Trophoblast cell (in vitro differentiated cells and primary cell): ENCODE data around the gene TUFT1.

Source experiments
- DNase-seq, 2 donors: peaks; one replicate each; pipeline ENCODE4 v3.0.0-alpha.2; 2016
- H2AFZ ChIP-seq: 2 replicates; pipeline ENCODE4 v1.6.1; 2013; ENCODE audit warnings: low read length, moderate library complexity, mild to moderate bottlenecking; ENCODE audit not compliant: insufficient read depth, poor library complexity
- H2AK5ac ChIP-seq: 2 replicates; pipeline ENCODE4 v1.6.1; 2013; ENCODE audit warnings: mild to moderate bottlenecking, low read length
- H2BK120ac ChIP-seq: 2 replicates; pipeline ENCODE4 v1.6.1; 2013; ENCODE audit warnings: low read length, mild to moderate bottlenecking, moderate library complexity; ENCODE audit not compliant: insufficient read depth, poor library complexity
- H2BK12ac ChIP-seq: 2 replicates; pipeline ENCODE4 v1.6.1; 2013; ENCODE audit warnings: mild to moderate bottlenecking, low read length, moderate library complexity
- H2BK5ac ChIP-seq: 2 replicates; pipeline ENCODE4 v1.6.1; 2013; ENCODE audit warnings: low read length, low read depth, moderate library complexity, mild to moderate bottlenecking; ENCODE audit not compliant: poor library complexity
- H3K14ac ChIP-seq: 2 replicates; pipeline ENCODE4 v1.6.1; 2013; ENCODE audit warnings: mild to moderate bottlenecking, low read length
- H3K18ac ChIP-seq: 2 replicates; pipeline ENCODE4 v1.6.1; 2013; ENCODE audit warnings: mild to moderate bottlenecking, low read length
- H3K23ac ChIP-seq: 2 replicates; pipeline ENCODE4 v1.6.1; 2013; ENCODE audit warnings: low read length
- H3K27ac ChIP-seq: 2 replicates; pipeline ENCODE4 v1.5.1; 2013; ENCODE audit warnings: low read depth, mild to moderate bottlenecking, inconsistent platforms, low read length, moderate library complexity
- H3K27me3 ChIP-seq: 2 replicates; pipeline ENCODE4 v1.6.1; 2013; ENCODE audit warnings: inconsistent platforms, mild to moderate bottlenecking, low read length, moderate library complexity; ENCODE audit not compliant: insufficient read depth
- H3K36me3 ChIP-seq, 2 experiments: 1 replicate in 1 of 2; 2 replicates in 1 of 2; pipeline ENCODE4 v1.6.1; 2013; ENCODE audit warnings: low read length in 2 of 2, mild to moderate bottlenecking in 2 of 2, moderate library complexity in 1 of 2; ENCODE audit not compliant: insufficient read depth in 2 of 2, control insufficient read depth in 1 of 2
- H3K4ac ChIP-seq: 2 replicates; pipeline ENCODE4 v1.6.1; 2013; ENCODE audit warnings: low read depth, mild to moderate bottlenecking, low read length, moderate library complexity
- H3K4me1 ChIP-seq, 2 experiments: 1 replicate in 1 of 2; 2 replicates in 1 of 2; pipeline ENCODE4 v1.6.1; 2013; ENCODE audit warnings: low read length in 2 of 2, mild to moderate bottlenecking in 2 of 2, moderate library complexity in 1 of 2; ENCODE audit not compliant: insufficient read depth in 2 of 2, control insufficient read depth in 1 of 2
- H3K4me2 ChIP-seq: 2 replicates; pipeline ENCODE4 v1.6.1; 2013; ENCODE audit warnings: inconsistent platforms, mild to moderate bottlenecking, low read length, moderate library complexity
- H3K4me3 ChIP-seq: 2 replicates; pipeline ENCODE4 v1.5.1; 2013; ENCODE audit warnings: mild to moderate bottlenecking, low read depth, low read length, inconsistent platforms
- H3K79me1 ChIP-seq: one replicate; pipeline ENCODE4 v1.6.1; 2013; ENCODE audit warnings: low read length
- H3K79me2 ChIP-seq: 2 replicates; pipeline ENCODE4 v1.6.1; 2013; ENCODE audit warnings: low read length, mild to moderate bottlenecking; ENCODE audit not compliant: control insufficient read depth, insufficient read depth, poor library complexity
- H3K9ac ChIP-seq: 2 replicates; pipeline ENCODE4 v1.6.1; 2013; ENCODE audit warnings: mild to moderate bottlenecking, low read length
- H3K9me3 ChIP-seq: 2 replicates; pipeline ENCODE4 v1.6.1; 2013; ENCODE audit warnings: low read depth, mild to moderate bottlenecking, control low read depth, inconsistent platforms, low read length; ENCODE audit not compliant: insufficient read depth
- H4K12ac ChIP-seq: 2 replicates; pipeline ENCODE4 v1.6.1; 2013; ENCODE audit warnings: low read depth, mild to moderate bottlenecking, low read length, moderate library complexity
- H4K8ac ChIP-seq: 2 replicates; pipeline ENCODE4 v1.6.1; 2013; ENCODE audit warnings: low read depth, mild to moderate bottlenecking, low read length, moderate library complexity
- H4K91ac ChIP-seq: one replicate; pipeline ENCODE4 v1.6.1; 2013; ENCODE audit warnings: low read depth, mild to moderate bottlenecking, low read length, moderate library complexity
- WGBS: extraction: QIAGEN DNeasy Blood & Tissue Kit; methylation state at CpG from one replicate; pipeline ENCODE4 v1.1.7; 2013; ENCODE audit warnings: missing lambda C conversion rate; ENCODE audit not compliant: insufficient read length, insufficient coverage; ENCODE audit errors: extremely low coverage; 5-methylcytosine and 5-hydroxymethylcytosine counted together

Gene TUFT1

DNA sequence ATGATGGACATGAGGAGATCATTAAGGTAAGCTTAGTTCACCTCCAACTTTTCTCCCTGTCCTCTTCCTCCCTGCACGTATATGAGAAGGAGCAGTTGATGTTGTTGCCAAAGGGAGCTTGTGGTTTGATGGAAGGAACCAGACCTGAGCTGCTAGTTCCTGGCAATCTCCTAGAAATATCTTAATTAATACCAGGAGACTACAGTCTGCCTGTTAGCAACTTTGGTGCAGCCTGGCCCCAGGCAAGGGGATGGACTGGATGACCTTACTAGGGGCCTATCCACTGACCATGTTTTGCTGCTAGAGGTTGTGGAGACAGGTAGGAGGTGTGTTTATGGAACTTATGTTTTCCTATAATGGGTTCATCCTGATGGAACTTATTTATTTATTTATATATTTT, 22.6 kb downstream of the TUFT1 start:
- H2BK12ac ChIP-seq, result no peak overlapping the region
- no peak overlapping the region for H4K91ac ChIP-seq
- no peak overlapping the region for H3K27ac ChIP-seq
- H4K8ac ChIP-seq, result no peak overlapping the region
- peaks cover 4% of the 10 kb centered on the region for H3K79me2 ChIP-seq
- no peak overlapping the region for H3K9ac ChIP-seq
- H3K9me3 ChIP-seq, result peaks cover 1% of the 10 kb centered on the region
- H2BK5ac ChIP-seq, result no peak overlapping the region
- no peak overlapping the region for H3K4me2 ChIP-seq
- H3K23ac ChIP-seq, result no peak overlapping the region
- H3K18ac ChIP-seq, result no peak overlapping the region
- peaks cover 7 to 16% of the 10 kb centered on the region in 2 experiments for H3K4me1 ChIP-seq
- no peak overlapping the region for H2BK120ac ChIP-seq
- H2AK5ac ChIP-seq, result no peak overlapping the region
- H3K27me3 ChIP-seq, result no peaks in the 10 kb centered on the region
- no CpG with 5 or more reads among the region's 1 CpG for WGBS
- H3K4ac ChIP-seq, result no peak overlapping the region
- peak in 1 of 2 donors; percentile 22 for DNase-seq
- H3K79me1 ChIP-seq, result no peaks in the 10 kb centered on the region
- no peak overlapping the region for H3K14ac ChIP-seq
- H3K36me3 ChIP-seq, result peaks cover 25 to 52% of the 10 kb centered on the region in 2 experiments
- no peak overlapping the region for H2AFZ ChIP-seq
- H4K12ac ChIP-seq, result no peak overlapping the region
- H3K4me3 ChIP-seq, result no peak overlapping the region

DNA sequence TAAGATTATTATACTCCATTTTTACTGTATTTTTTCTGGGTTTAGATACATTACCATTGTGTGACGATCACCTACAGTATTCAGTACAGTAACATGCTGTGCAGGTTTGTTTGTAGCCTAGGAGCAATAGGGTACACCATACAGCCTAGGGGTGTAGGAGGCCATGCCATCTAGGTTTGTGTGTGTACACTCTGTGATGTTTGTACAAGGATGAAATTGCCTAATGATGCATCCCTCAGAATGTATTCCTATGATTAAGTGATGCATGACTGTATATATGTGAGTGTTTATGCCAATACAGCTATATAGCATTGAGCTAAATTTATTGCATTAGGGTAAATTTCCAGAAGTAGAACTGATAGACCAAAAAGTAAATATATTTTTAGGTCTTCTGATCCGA, 23.3 kb downstream of the TUFT1 start:
- no peak overlapping the region for H3K23ac ChIP-seq
- no peak for DNase-seq
- H3K4me3 ChIP-seq, result no peak overlapping the region
- peaks cover 1% of the 10 kb centered on the region for H3K9me3 ChIP-seq
- H2BK12ac ChIP-seq, result no peak overlapping the region
- no peak overlapping the region for H4K91ac ChIP-seq
- no peak overlapping the region for H2BK5ac ChIP-seq
- H4K8ac ChIP-seq, result no peak overlapping the region
- H3K36me3 ChIP-seq, result peaks cover 25 to 53% of the 10 kb centered on the region in 2 experiments
- H4K12ac ChIP-seq, result no peak overlapping the region
- no peak overlapping the region for H3K27ac ChIP-seq
- H2BK120ac ChIP-seq, result no peak overlapping the region
- no peaks in the 10 kb centered on the region for H3K79me1 ChIP-seq
- H2AK5ac ChIP-seq, result no peak overlapping the region
- H2AFZ ChIP-seq, result no peak overlapping the region
- no peak overlapping the region for H3K18ac ChIP-seq
- H3K27me3 ChIP-seq, result no peaks in the 10 kb centered on the region
- WGBS, result no CpG with 5 or more reads among the region's 2 CpGs
- peaks cover 7 to 16% of the 10 kb centered on the region in 2 experiments for H3K4me1 ChIP-seq
- peaks cover 4% of the 10 kb centered on the region for H3K79me2 ChIP-seq
- H3K14ac ChIP-seq, result no peak overlapping the region
- no peak overlapping the region for H3K4ac ChIP-seq
- no peak overlapping the region for H3K4me2 ChIP-seq
- H3K9ac ChIP-seq, result no peak overlapping the region

DNA sequence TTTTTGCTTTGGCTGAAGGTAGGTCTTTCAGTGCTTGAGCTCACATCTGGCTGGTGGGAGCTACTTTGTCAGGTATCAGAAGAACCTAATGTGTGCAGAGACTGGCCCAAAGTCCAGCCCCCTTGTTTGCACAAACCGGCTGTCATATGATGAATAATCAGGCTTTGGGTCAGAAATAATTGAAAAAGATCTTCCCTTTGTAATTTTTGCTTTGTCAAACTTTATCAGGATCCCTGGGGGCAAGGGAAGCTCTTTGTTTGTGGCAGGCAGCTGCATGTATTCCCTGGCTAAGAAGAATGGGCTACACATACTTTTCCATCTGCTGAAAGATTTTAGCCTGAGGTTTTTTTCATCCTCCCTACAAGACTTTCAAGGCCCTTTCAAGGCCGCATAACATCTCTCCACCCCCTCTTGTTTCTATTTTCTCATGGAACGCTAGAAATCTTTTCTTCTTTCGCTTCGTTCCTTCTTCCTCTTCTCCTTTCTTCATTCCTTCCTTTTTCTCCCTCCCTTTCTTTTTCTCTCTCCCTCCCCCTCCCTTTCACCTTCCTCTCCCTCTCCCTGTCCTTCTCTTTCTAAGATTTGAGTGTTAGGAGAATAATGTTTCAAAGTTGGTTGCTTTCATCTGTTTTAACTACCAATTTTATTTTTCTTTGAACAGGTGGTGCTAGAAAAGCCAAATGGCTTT, 25.5 kb downstream of the TUFT1 start:
- Histone ChIP-seq H4K8ac (no peak overlapping the region), H4K12ac (no peak overlapping the region), H3K23ac (no peak overlapping the region), H3K36me3 (peaks cover 40 to 64% of the 10 kb centered on the region in 2 experiments), H3K27me3 (no peaks in the 10 kb centered on the region), H3K4ac (no peak overlapping the region), H2BK12ac (no peak overlapping the region), H2BK5ac (no peak overlapping the region), H3K79me2 (peaks cover 2% of the 10 kb centered on the region), H2BK120ac (no peak overlapping the region), H3K18ac (no peak overlapping the region), H3K27ac (no peak overlapping the region), H3K9ac (no peak overlapping the region), H2AK5ac (no peak overlapping the region), H3K9me3 (peaks cover 1% of the 10 kb centered on the region), H3K4me2 (no peak overlapping the region), H3K4me3 (no peak overlapping the region), H3K4me1 (peaks cover 7 to 16% of the 10 kb centered on the region in 2 experiments), H3K79me1 (no peaks in the 10 kb centered on the region), H2AFZ (no peak overlapping the region), H4K91ac (no peak overlapping the region), H3K14ac (no peak overlapping the region)
- no peak for DNase-seq
- WGBS, result 100% methylated on average over 2 of the region's 5 CpGs

DNA sequence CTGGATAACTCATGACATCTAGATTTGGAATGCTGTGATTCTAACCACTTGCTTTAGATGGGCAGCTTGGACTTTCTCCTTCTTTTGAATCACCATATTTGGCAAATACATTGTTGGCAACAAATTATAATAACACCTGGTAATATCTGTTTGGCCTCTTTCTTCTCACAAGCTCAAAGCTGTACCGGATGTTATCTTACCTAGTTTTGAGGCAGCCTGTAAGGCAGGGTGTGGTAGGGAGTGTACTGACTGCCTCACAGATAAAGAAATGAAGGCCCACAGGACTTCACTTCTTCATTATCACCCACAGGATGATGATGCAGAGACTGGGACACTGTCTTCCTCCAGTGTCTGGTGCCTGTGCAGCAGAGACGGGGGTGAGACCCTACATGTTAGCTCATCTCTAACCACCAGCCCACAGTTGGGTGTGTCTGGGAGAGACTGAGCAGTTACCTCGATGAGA, 28.5 kb downstream of the TUFT1 start:
- no peaks in the 10 kb centered on the region for H3K79me2 ChIP-seq
- H2AK5ac ChIP-seq, result no peak overlapping the region
- H3K4me2 ChIP-seq, result no peak overlapping the region
- H2BK5ac ChIP-seq, result no peak overlapping the region
- H3K14ac ChIP-seq, result no peak overlapping the region
- H3K4ac ChIP-seq, result no peak overlapping the region
- no peak overlapping the region for H2BK12ac ChIP-seq
- H3K36me3 ChIP-seq, result peaks cover 49 to 67% of the 10 kb centered on the region in 2 experiments
- H3K9me3 ChIP-seq, result peaks cover 1% of the 10 kb centered on the region
- no peak overlapping the region for H2AFZ ChIP-seq
- H3K4me1 ChIP-seq, result peaks cover 0 to 4% of the 10 kb centered on the region in 2 experiments
- H3K18ac ChIP-seq, result no peak overlapping the region
- no peak overlapping the region for H4K12ac ChIP-seq
- no peak overlapping the region for H4K91ac ChIP-seq
- H4K8ac ChIP-seq, result no peak overlapping the region
- no peak overlapping the region for H3K23ac ChIP-seq
- no peak overlapping the region for H3K9ac ChIP-seq
- H3K79me1 ChIP-seq, result no peaks in the 10 kb centered on the region
- no peak overlapping the region for H3K27ac ChIP-seq
- no peaks in the 10 kb centered on the region for H3K27me3 ChIP-seq
- no CpG with 5 or more reads among the region's 3 CpGs for WGBS
- DNase-seq, result no peak
- no peak overlapping the region for H2BK120ac ChIP-seq
- no peak overlapping the region for H3K4me3 ChIP-seq
